ENCODE results near the gene NRF1.
A peak's percentile ranks its signal among the peaks of the same experiment; 100 is the strongest.
"Not testable (repeated sequence)": the region's sequence is repeated elsewhere in the genome, so short reads cannot be mapped to it uniquely, and the experiment has no call there.

The NRF1 gene

DNA sequence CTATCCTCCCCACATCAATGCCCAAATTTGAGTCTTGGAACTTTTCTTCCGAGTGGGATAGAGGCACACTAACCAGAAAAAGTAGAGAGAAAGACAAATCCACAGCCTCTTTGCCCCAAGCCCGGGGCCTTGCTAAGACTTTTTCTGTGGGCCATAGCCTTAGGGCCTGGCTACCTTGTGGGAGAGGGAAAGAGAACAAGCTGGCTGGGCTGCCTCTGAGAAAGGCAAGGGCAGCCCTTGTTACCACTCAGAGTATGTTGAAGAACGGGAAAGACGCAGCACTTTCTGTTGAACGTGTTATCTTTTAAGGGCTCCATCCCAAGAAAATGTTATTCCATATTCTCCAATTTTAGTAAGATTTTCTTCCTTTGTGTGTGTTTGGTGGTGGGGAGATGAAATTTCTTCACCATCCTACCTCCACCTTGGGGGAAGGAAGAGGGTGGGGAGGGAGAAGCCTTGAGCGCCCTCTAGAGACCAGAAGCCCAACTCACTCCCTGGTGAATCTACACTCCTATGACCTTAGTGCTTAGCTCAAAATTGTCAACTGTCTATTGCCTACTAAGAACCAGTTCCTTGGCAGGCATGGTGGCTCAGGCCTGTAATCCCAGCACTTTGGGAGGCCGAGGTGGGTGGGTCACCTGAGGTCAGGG, 3.9 kb upstream of the NRF1 start:
- no peak for DNase-seq (ENCODE audit: low spot score)

DNA sequence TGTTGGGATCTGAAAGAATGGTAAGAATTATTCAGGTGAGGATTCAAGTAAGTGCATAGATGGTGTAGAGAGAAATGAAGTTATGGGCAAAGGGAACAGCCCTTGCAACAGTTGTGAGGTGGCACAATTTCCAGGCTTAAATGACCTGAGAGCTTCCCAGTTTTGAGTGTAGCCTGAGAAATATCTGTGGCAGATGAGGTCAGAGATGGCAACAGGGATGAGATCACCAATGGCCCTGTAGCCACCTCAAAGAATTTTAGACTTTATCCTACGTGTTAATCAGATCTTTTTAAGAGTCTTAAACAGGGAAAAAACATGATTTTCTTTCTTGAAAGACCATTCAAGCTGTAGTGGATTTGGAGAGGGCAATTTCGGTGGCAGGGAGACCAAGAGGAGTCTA, 1.9 kb upstream of the NRF1 start:
- no peak for DNase-seq (ENCODE audit: low spot score)

DNA sequence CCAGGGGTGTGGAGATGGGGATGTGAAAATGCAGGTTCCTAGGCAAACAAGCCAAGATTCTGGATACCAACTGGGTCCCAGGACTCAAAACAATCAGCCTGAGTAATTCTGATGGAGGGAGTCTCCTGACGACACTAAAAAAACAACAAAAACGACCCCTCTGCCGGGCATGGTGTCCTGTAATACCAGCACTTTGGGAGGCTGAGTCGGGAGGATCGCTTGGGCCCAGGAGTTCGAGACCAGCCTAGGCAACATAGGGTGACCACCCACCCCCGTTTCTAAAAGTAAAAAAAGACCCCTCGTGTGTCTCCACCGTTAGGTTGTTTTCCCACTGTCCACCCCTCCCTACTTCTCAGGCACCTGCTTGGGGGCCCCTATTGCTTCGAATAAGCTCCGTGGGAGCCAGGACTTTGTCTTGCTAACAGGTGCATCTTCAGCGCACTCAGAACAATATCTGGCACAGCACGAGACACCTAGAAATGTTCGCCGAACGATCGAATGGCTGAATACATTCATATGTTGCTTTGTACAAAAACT, 743 bp upstream of the NRF1 start:
- no peak for DNase-seq (ENCODE audit: low spot score)

DNA sequence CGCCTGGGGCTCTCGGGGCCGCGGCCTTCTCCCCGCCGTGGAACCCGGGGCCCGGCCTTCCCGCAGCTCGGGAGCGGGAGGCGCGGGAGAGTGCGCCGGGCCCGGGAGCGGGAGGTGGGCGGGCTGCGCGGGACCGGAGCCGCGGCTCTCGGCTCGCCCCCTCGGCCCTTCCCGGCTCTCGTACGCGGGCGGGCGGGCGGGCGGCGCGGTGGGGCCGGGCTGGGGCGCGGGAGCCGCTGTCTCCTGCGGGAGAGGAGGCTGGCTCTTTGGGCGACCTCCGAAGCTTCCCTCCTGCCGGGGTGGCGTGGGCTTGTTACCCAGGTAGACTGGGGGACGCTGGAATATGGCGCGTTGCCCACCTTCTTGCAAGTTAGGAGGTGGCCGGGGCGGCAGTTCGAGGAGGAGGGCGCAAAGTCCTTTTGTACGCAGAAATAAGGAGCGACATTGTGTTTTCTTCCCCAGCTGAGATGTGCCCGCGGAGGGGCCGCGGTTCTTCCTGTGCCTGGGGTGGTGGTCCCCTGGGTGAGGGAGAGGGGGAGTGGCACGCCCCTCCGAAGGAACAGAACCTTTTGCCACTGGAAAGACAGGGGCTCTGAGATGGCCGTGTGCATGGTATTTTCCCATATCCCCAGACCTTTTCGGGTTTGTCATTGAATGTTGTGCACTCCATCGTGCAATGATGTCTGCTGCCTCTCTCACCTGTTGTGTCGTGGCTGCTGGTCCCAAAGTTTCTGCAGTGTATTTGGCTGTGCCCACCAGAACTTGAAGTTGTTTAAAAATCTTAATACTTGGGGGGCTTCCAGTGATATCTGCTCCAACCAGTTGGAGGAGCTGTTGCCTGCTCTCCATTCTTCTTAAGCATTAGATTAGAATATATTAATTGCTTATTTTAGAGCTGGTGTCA, 844 bp downstream of the NRF1 start:
- peak; percentile 74 for DNase-seq (ENCODE audit: low spot score)

DNA sequence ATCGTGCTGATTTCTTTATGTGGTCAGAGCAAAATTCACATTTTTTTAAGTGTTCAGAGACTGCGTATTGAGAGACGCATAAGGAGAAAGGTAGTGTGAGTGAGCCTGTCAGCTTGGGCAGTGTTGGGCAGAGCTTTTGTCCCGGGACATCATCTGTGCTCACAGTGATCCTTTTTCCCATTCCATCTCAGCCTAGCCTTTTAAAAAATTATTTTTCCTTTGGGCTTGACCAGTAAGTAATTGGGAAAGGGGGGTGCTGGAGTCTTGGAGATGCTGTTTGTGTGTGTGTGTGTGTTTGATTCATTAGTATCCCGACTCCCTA, 1.5 kb downstream of the NRF1 start:
- no peak for DNase-seq (ENCODE audit: low spot score)

DNA sequence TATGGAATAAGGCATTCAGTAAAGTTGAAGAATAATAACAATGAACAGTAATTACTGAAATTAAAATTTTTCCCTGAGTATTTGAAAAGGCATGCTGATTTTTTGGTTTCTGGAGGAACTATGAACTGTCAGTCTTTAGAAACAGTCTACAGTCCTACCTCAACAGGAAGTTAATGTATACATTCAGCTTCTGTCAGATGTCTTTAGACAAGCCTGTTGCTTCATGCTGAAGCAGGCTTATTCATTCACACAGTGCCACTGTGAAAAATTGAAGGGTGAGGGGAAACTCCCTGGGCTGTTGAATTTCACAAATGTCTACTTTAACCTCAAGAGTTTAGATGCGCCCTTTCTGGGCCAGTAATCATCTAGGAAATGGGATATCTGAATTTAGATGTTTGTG, 3.5 kb downstream of the NRF1 start:
- DNase-seq (ENCODE audit: low spot score), result no peak

DNA sequence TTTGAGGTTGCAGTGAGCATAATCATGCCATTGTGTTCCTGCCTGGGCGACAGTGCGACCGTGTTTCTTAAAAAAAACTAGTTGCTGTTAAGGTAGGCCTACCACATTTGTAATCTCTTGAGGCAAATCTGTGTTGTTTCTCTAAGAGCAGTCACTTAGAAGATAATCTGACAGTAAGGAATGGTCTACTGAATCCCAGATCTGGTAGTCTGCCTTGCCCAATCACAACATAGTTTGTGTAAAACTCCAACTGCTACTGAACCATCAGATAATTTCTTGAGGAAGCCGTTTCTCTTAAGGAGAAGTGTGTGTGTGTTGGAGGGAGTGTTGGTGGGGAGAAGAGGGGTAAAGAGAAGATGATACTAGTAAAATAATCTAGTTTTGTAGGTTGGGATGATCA, 5.0 kb downstream of the NRF1 start:
- no peak for DNase-seq (ENCODE audit: low spot score)

DNA sequence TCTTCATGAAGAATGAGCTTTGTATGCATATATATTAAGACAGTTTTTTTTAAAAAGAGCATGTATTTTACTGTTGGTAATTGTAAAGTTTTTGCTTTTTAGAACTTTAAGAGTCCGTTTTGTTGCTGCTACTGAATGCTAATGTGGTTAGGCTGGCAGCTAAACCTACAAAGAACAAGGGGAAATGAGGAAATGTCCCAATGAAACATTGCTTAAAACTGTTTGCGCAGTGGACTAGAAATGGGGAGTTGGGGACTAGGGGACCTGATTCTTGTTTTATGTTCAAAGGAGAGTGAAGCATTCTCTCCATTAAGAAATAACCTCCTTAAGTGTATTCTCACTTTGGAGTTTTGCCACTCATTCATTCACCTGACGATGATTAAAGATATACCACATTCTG, 5.7 kb downstream of the NRF1 start:
- DNase-seq (ENCODE audit: low spot score), result no peak

DNA sequence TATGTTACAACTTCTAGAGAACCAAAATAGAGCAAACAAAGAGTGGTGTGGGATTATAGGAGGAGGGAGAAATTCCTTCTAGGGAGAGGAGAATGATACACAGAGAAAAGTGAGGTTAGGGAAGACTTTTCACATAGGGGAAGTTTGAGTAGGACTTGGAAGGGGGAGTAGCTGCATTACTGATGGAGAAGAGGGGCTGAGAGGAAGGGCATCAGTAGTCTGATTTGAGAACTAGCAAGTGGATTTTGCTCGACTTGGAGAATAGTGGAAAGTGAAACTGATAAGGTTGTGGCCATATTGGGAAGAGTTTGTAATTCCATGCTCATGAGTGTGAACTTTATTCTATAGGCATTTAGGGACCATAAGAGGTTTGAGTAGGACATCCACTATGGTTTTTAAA, 6.1 kb downstream of the NRF1 start:
- no peak for DNase-seq (ENCODE audit: low spot score)

DNA sequence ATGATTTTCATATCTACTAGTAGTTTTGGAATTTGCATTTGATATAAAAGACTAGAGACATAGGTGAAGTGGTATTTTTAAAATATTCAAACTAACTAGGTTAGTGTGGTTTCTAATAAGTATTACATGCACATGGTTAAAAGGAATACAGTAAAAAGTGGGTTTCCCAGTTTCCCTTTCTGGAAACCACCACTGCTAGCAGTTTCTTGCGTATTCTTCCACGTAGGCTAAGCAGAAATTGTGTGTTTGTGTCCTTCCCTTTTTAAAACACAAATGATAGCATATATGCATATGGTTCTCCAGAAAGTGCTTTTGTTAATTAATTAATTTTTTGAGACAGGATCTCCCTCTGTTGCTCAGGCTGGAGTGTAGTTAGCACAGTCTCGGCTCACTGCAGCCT, 15.4 kb downstream of the NRF1 start:
- DNase-seq (ENCODE audit: low spot score), result no peak

DNA sequence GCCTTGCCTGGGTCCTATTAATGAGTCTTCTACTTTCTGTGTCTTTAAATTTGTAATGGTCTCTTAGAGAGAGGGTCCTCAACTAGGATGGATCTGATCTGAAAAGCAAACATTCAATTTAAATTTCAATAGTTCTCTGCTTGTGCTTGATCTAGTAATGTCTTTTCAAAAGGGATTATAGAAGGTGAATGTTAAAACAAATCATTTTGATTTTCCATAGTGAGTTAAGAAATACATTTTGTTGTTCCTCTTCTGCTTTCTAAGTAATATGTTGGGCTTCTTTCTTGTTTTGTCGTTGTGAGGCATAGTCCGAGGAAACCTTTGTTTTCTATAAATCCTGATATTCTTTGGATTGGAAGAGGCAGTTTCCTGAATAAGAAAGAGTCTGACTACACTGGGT, 18.8 kb downstream of the NRF1 start:
- no peak for DNase-seq (ENCODE audit: low spot score)

DNA sequence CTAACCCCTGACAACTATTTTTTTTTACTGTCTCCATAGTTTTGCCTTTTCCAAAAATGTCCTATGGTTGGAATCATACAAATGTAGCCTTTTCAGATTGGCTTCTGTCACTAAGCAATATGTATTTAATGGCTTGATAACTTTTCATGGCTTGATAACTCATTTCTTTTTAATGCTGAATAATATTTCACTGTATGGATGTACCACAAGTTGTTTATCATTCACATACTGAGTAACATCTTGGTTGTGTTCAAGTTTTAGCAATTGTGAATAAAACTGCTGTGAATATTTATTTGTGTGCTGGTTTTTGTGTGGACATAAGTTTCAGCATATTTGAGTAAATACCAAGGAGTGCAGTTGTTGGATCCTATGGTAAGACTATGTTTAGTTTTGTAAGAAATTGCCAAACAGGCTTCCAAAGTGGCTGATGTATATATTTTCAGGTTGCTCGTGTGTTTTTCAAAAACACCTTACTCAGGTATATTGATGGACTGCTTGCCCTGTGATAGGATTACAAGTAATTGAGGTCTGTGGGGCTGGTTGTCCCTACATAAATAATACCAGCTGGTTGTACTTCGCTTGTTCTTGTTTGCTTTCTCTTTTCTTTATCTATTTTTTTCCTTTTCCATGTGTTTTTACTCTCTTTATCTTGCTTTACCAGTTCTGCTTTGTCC, 23.0 kb downstream of the NRF1 start:
- no peak for DNase-seq (ENCODE audit: low spot score)

DNA sequence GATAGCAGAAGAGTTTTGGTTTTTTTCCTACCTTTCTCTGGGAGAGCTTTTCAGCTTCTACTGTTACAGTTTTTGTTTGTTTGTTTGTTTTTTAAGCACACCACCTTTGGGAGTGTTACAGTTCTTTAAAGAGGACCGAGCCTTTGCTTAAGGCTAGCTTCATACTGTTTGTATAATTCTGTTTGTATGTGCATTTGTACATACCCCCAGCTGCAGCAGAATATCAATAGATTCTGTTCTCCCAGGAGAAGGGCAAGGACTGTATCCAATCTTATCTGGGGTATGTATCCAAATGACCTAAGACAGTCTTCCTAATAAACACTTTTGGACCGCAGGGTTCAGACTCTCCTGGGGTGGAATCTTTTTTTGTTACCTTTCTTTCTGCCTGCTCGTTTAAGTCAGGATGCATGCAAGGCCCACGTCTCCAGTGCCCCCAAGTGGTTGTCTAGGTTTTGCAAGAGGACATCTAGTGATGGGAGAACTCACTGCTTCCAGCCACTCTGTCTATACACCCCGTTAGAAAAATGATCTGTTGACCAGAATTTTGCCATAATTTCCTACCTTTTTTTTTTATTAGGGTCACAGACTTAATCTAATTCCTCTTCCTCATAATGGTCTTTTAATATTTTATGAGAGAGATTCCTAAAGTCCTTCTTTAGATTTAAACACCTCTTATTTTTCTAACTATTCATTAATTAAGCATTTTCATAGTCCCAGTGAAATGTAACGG, 23.9 kb downstream of the NRF1 start:
- peak; percentile 66 for DNase-seq (ENCODE audit: low spot score)

DNA sequence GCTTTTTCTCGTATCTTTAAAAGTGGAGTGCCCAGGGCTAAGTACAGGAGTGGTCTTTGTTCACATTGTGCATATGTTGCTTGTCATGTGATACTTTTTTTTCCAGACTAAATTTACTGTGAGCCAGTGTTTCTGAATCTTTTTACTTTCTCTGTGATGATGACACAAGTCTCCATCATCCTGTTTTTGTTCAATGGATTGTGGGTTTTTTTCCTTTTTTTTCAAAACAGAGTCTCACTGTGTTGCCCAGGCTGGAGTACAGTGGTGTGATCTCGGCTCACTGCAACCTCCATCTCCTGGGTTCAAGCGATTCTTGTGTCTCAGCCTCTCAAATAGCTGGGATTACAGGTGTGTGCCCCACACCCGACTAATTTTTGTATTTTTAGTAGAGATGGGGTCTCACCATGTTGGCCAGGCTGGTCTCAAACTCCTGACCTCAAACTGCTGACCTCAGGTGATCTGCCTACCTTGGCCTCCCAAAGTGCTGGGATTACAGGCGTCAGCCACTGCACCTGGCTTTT, 24.6 kb downstream of the NRF1 start:
- DNase-seq (ENCODE audit: low spot score), result not testable (repeated sequence)

DNA sequence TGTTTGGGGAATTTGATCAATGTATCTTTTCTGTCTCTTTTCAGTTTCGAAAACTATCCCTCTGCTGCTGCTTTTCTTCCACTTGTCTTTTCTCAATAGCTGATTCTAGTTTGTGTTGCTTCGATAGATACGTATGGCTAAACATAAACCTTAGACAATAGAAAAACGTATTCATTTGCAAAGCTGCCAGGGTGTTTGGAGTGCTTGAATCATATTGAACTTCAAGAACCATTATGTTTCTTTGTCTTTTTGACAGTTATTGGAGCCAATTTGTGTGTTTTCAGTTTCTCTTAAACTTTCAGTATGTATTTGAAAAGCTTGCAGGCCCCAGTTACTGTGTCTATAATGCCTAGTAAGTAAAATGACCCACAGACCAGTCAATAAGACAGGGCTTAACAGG, 25.1 kb downstream of the NRF1 start:
- DNase-seq (ENCODE audit: low spot score), result no peak

DNA sequence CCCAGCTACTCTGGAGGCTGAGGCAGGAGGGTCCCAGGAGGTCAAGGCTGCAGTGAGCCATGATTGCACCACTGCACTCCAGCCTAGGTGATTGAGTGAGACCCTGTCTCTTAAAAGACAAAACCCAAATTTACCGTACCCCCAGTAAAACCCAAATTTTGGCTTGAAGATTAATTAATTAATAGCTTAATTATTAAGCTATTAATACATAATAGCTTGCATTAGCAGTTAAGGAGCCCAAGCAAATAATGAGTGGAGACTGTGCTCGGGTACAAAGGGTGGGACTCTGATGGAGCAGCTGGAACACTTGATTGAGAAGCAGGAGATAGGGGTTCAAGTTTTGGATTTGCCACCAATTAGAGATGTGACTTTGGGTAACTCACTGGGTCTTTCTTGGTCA, 28.9 kb downstream of the NRF1 start:
- DNase-seq (ENCODE audit: low spot score), result no peak

DNA sequence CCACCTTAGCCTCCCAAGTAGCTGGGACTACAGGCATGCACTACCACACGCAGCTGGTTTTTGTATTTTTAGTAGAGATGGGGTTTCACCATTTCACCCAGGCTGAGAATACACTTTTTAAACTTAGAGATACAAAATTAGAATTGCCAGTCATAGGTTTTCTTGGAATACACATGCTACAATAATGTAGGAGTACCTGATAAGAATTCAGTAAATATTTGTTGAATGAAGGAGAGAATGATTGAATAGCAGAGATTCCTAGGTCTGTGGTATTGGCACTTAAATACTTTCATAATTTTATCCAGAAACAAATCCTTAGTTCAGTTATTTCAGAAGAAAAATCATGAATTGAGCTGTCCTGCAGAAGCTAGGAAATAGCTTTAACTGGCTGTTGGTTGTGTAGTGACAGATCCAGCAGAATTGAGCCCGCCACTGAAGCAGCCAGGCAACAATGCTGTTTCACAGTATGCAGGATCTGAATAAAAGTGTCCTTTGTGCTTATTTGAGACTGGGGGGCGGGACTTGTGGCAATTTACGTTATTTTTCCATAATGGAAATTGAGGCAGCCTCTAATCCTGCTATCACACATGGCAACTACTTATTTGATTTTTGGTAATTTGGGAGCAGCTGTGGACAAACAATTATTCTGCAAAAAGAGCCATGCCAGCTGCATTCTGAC, 31.5 kb downstream of the NRF1 start:
- no peak for DNase-seq (ENCODE audit: low spot score)

DNA sequence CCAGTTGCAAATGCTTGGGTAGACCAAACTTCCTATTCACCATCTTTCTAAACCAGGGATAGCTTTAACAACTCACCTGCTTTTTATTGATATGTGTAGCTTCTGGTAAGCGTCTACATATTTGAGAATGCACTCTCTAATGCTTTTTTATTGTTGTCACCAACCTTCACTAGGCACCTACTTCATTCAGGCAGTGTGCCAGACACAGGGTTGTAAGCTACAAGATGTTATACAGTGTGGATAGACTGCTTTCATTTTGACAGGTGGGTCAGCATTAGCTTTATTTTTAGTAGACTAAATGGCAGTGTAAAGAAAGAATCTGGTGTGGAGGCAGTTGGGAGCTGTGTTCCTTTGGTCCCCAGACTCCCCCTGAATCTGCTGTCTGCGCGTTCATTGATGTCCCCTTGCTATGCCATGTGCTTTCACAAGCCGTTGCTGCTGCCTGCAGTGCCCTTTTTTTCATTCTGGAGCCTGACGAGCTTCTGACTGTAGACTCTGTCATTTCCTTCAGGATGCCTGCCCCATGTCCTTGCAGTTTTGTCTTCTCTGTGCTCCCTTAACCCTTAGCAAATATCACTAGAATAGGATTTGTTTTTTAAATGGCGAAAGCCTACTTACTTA, 32.1 kb downstream of the NRF1 start:
- DNase-seq (ENCODE audit: low spot score), result no peak

DNA sequence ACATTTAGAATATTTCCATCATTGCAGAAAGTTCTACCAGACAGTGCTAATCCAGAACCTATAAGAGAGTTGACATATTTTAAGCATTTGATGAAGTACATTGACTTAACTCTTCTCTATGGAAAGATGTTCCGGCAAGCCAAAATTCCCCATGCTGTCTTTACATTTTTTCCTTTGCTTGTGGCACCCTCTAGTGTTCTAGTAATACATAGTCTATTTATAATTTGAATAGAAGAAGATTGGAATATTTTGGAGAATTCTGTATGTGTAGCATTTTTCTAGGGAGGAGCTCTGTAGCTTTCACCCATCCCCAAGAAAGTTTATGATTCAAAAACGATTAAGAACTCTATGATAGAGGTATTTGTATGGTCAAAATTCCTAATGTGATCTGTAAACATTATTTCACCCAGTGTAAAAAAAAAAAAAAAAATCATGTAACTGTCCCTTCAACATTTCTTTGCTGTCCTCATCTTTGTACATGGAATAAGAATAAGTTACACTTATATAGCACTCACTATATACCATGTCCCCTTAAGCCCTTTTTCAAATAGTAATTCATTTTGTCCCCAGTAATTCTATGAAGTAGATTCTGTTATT, 33.2 kb downstream of the NRF1 start:
- no peak for DNase-seq (ENCODE audit: low spot score)

DNA sequence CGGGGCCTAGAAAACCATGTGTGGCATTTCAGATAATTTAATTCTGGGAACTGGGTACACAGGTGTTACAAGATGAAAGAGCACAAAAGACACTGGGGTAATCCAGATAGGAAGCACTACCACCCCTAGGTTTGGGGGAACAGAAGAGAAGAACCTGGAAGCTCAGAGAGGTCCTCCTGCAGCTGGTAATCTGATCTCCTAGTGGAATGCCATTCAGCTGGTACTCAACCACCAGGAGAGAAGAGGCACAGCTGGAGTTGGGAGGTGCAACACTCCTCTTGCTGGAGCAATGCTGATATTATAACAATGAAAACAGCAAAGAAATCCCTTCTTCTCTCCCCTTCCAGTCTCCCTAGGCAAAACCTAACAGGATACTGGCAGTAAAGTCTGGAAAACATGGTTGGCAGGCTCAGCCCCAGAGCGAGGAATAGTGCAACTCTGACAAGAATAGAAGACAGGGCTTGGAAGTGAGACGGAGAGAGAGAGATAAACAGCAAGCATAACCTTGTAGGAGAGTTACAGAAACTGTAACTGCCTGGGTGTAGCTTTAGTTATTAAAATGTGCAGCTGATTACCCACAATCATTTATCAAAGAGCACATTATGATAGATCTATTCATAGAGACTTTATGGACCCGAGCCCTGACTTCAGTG, 35.0 kb downstream of the NRF1 start:
- DNase-seq (ENCODE audit: low spot score), result no peak
